Ishikawa (cell line): ENCODE data around the gene TMEM272.

ENCODE experiments used
- CEBPB ChIP-seq: IDR thresholded peaks from 2 replicates; pipeline ENCODE4 v1.6.1; 2012
- CREB1 ChIP-seq: IDR thresholded peaks from 2 replicates; pipeline ENCODE4 v1.6.1; 2012; ENCODE audit warnings: low read depth
- EGR1 ChIP-seq: IDR thresholded peaks from 2 replicates; pipeline ENCODE4 v1.6.1; 2012
- EP300 ChIP-seq: IDR thresholded peaks from 2 replicates; pipeline ENCODE4 v1.6.1; 2012; ENCODE audit warnings: borderline replicate concordance
- FOXM1 ChIP-seq: IDR thresholded peaks from 2 replicates; pipeline ENCODE4 v1.6.1; 2012; ENCODE audit warnings: low read depth, borderline replicate concordance
- NFIC ChIP-seq: IDR thresholded peaks from 2 replicates; pipeline ENCODE4 v1.6.1; 2012
- RAD21 ChIP-seq: IDR thresholded peaks from 2 replicates; pipeline ENCODE4 v1.6.1; 2012; ENCODE audit warnings: low read depth
- TAF1 ChIP-seq: IDR thresholded peaks from 2 replicates; pipeline ENCODE4 v1.6.1; 2012; ENCODE audit warnings: low read depth, mild to moderate bottlenecking
- TCF12 ChIP-seq: IDR thresholded peaks from 2 replicates; pipeline ENCODE4 v1.6.1; 2012; ENCODE audit warnings: low read depth
- TEAD4 ChIP-seq: IDR thresholded peaks from 2 replicates; pipeline ENCODE4 v1.6.1; 2012
- YY1 ChIP-seq: IDR thresholded peaks from 2 replicates; pipeline ENCODE4 v1.6.1; 2012; ENCODE audit warnings: low read depth
- ZBTB7A ChIP-seq: IDR thresholded peaks from 2 replicates; pipeline ENCODE4 v1.6.1; 2012; ENCODE audit warnings: low read depth
- TF ChIP-seq, protein P1 (sequence below): IDR thresholded peaks from 2 replicates; pipeline ENCODE4 v1.6.1; 2012; ENCODE audit warnings: low read depth, mild to moderate bottlenecking
- TF ChIP-seq, protein P2 (sequence below): IDR thresholded peaks from 2 replicates; pipeline ENCODE4 v1.6.1; 2012
- TF ChIP-seq, protein P3 (sequence below): IDR thresholded peaks from 2 replicates; pipeline ENCODE4 v1.6.1; 2012

Gene TMEM272

GRCh38 chr13:51823359-51823758 is 21.6 kb downstream of the TMEM272 start:
- TF ChIP-seq EP300 = no peak
- no peak for TF ChIP-seq TCF12
- no peak for TF ChIP-seq TEAD4

GRCh38 chr13:51822106-51822815 is 22.7 kb downstream of the TMEM272 start:
- TF ChIP-seq CREB1 = no peak
- no peak for TF ChIP-seq YY1
- no peak for TF ChIP-seq NFIC
- TF ChIP-seq ZBTB7A = no peak
- TF ChIP-seq, protein P1, sequence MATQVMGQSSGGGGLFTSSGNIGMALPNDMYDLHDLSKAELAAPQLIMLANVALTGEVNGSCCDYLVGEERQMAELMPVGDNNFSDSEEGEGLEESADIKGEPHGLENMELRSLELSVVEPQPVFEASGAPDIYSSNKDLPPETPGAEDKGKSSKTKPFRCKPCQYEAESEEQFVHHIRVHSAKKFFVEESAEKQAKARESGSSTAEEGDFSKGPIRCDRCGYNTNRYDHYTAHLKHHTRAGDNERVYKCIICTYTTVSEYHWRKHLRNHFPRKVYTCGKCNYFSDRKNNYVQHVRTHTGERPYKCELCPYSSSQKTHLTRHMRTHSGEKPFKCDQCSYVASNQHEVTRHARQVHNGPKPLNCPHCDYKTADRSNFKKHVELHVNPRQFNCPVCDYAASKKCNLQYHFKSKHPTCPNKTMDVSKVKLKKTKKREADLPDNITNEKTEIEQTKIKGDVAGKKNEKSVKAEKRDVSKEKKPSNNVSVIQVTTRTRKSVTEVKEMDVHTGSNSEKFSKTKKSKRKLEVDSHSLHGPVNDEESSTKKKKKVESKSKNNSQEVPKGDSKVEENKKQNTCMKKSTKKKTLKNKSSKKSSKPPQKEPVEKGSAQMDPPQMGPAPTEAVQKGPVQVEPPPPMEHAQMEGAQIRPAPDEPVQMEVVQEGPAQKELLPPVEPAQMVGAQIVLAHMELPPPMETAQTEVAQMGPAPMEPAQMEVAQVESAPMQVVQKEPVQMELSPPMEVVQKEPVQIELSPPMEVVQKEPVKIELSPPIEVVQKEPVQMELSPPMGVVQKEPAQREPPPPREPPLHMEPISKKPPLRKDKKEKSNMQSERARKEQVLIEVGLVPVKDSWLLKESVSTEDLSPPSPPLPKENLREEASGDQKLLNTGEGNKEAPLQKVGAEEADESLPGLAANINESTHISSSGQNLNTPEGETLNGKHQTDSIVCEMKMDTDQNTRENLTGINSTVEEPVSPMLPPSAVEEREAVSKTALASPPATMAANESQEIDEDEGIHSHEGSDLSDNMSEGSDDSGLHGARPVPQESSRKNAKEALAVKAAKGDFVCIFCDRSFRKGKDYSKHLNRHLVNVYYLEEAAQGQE = no peak
- no peak for TF ChIP-seq EP300
- no peak for TF ChIP-seq RAD21
- no peak for TF ChIP-seq EGR1
- no peak for TF ChIP-seq TCF12
- no peak for TF ChIP-seq FOXM1
- TF ChIP-seq, protein P2, sequence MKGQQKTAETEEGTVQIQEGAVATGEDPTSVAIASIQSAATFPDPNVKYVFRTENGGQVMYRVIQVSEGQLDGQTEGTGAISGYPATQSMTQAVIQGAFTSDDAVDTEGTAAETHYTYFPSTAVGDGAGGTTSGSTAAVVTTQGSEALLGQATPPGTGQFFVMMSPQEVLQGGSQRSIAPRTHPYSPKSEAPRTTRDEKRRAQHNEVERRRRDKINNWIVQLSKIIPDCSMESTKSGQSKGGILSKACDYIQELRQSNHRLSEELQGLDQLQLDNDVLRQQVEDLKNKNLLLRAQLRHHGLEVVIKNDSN = no peak

DNA sequence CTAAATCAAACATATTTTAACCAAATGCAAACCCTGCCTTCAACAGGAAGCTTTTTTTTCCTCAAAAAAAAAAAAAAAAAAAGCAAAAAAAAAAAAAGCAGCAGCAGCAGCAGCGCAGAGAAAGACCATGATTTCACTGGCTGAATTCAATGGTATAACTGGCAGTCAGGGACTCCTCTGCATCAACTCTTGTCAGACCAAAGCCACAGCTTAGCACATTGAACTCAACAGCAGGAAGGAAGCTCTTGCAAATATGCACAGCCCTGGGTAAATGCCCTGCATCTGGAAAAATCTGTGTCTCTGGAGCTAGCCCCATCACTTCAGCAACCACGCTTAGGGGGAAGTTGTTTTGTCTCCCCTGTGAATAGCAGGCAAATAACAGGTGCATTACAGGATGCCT is 23.4 kb downstream of the TMEM272 start:
- TF ChIP-seq NFIC (no peak), EGR1 (no peak), YY1 (no peak), EP300 (no peak), CREB1 (no peak), RAD21 (no peak), CEBPB (no peak), TEAD4 (no peak), FOXM1 (no peak), ZBTB7A (no peak)
- TF ChIP-seq, protein P1 = no peak
- TF ChIP-seq, protein P2 = no peak

DNA sequence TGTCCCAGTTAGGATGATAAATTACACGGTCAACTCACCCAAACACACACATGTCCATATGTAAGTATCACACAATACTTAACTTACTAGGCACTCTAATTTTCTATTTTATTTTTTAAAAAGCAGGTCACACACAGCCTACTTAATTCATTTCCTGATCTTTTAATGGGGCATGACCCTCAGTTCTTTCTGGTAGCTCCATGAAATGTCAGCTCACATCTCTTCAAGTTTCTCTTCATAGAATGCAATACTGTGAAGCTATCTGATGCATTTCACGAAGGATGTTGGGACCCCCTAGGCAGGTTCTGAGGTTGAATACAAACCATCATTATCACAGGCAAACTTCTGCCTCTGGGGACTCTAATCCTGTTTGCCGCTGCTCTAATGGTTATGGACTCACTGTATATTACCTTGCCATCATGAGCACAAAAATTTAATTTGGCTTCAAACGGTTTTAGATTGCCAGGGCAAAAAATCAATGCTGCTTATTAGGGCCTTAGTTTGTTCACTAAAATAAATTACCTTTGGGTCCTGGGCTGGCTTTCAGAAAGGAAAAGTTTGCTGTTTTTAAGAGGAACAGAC is 24.9 kb downstream of the TMEM272 start:
- TF ChIP-seq TEAD4 (no peak), EP300 (no peak), TAF1 (no peak), EGR1 (no peak), TCF12 (no peak), CEBPB (no peak), ZBTB7A (no peak), CREB1 (no peak)
- TF ChIP-seq, protein P2 = no peak

- no peak for TF ChIP-seq YY1
- no peak for TF ChIP-seq NFIC
- TF ChIP-seq, protein P1 = no peak
- TF ChIP-seq ZBTB7A = no peak
- TF ChIP-seq TEAD4 = no peak
- TF ChIP-seq FOXM1 = no peak
- TF ChIP-seq, protein P3, sequence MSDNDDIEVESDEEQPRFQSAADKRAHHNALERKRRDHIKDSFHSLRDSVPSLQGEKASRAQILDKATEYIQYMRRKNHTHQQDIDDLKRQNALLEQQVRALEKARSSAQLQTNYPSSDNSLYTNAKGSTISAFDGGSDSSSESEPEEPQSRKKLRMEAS = no peak
- TF ChIP-seq, protein P2 = no peak
- no peak for TF ChIP-seq EGR1
- no peak for TF ChIP-seq RAD21
- TF ChIP-seq EP300 = no peak
- TF ChIP-seq TCF12 = no peak
- TF ChIP-seq CREB1 = no peak
- no peak for TF ChIP-seq CEBPB
- no peak for TF ChIP-seq TAF1
Measured at GRCh38 chr13:51819544-51819943, 25.4 kb downstream of the TMEM272 start.
